HEK293 (cell line): ENCODE results near the gene CPTP.
A peak's percentile ranks its signal among the peaks of the same experiment; 100 is the strongest.

ENCODE experiments used
- CTCF ChIA-PET: fragments of 350-600 bp; formaldehyde crosslinking; extraction: SDS; loops from one replicate; lab custom pipeline; 2021; ENCODE audit warnings: antibody characterized with exemption; lab: Yijun Ruan, JAX
- POLR2A ChIA-PET: fragments of 300-600 bp; formaldehyde crosslinking; extraction: SDS; loops from one replicate; lab custom pipeline; 2020; ENCODE audit warnings: antibody characterized with exemption, inconsistent platforms; lab: Yijun Ruan, JAX
- H3K27ac ChIP-seq: fragments of 200-500 bp; sonication (Bioruptor generic); 2 replicates; pipeline ENCODE4 v1.5.1; 2014; ENCODE audit warnings: low read depth, low read length, control low read depth, inconsistent platforms; ENCODE audit errors: extremely low read depth
- H3K36me3 ChIP-seq, 2 experiments: fragments of 200-500 bp in 1 of 2; sonication (Bioruptor generic) in 1 of 2; 1 replicate in 1 of 2; 2 replicates in 1 of 2; pipeline ENCODE4 v1.5.1; 2014 to 2017; ENCODE audit warnings: inconsistent platforms in 2 of 2, low read length in 2 of 2; ENCODE audit not compliant: control insufficient read depth in 2 of 2, insufficient read depth in 1 of 2
- H3K4me1 ChIP-seq: fragments of 200-500 bp; sonication (Bioruptor generic); 2 replicates; pipeline ENCODE4 v1.5.1; 2014; ENCODE audit warnings: mild to moderate bottlenecking, low read length, inconsistent platforms; ENCODE audit not compliant: control insufficient read depth, insufficient read depth
- H3K4me3 ChIP-seq: 2 replicates; pipeline ENCODE4 v1.5.1; 2011; ENCODE audit warnings: low read depth, mild to moderate bottlenecking, control low read depth, low read length, moderate library complexity
- H3K9me3 ChIP-seq: fragments of 200-500 bp; sonication (Bioruptor generic); 2 replicates; pipeline ENCODE4 v1.5.1; 2014; ENCODE audit warnings: low read depth, low read length, inconsistent platforms; ENCODE audit not compliant: control insufficient read depth, insufficient read depth
- BCL11B ChIP-seq: fragments of 450-650 bp; formaldehyde crosslinking; IDR thresholded peaks from 2 replicates; pipeline ENCODE4 v1.5.1; 2016; ENCODE audit warnings: low read depth, missing biosample characterization, missing genetic modification characterization
- HOXA7 ChIP-seq: sonication (generic); formaldehyde crosslinking; IDR thresholded peaks from 2 replicates; pipeline ENCODE4 v1.8.1; 2022; ENCODE audit warnings: missing genetic modification reagents, borderline replicate concordance
- KLF1 ChIP-seq: fragments of 450-650 bp; formaldehyde crosslinking; IDR thresholded peaks from 2 replicates; pipeline ENCODE4 v1.5.1; 2016; ENCODE audit warnings: missing biosample characterization, missing genetic modification characterization
- KLF16 ChIP-seq: fragments of 450-650 bp; formaldehyde crosslinking; IDR thresholded peaks from 2 replicates; pipeline ENCODE4 v1.5.1; 2017; ENCODE audit warnings: missing biosample characterization, missing genetic modification characterization
- KLF8 ChIP-seq: fragments of 450-650 bp; formaldehyde crosslinking; IDR thresholded peaks from 2 replicates; pipeline ENCODE4 v1.5.1; 2016; ENCODE audit warnings: missing biosample characterization, missing genetic modification characterization
- SP2 ChIP-seq: fragments of 450-650 bp; formaldehyde crosslinking; IDR thresholded peaks from 2 replicates; pipeline ENCODE4 v1.5.1; 2016; ENCODE audit warnings: missing biosample characterization, missing genetic modification characterization
- YY2 ChIP-seq: fragments of 450-650 bp; formaldehyde crosslinking; IDR thresholded peaks from 2 replicates; pipeline ENCODE4 v1.5.1; 2016; ENCODE audit warnings: missing biosample characterization, missing genetic modification characterization
- ZBTB7A ChIP-seq: fragments of 450-650 bp; formaldehyde crosslinking; IDR thresholded peaks from 2 replicates; pipeline ENCODE4 v1.5.1; 2016; ENCODE audit warnings: low read depth, missing biosample characterization, missing genetic modification characterization
- ZBTB8A ChIP-seq: fragments of 450-650 bp; formaldehyde crosslinking; IDR thresholded peaks from 2 replicates; pipeline ENCODE4 v1.5.1; 2016; ENCODE audit warnings: missing biosample characterization, missing genetic modification characterization
- ZEB2 ChIP-seq: fragments of 450-650 bp; formaldehyde crosslinking; IDR thresholded peaks from 2 replicates; pipeline ENCODE4 v1.5.1; 2016; ENCODE audit warnings: missing biosample characterization, missing genetic modification characterization
- ZNF18 ChIP-seq: fragments of 450-650 bp; formaldehyde crosslinking; IDR thresholded peaks from 2 replicates; pipeline ENCODE4 v1.5.1; 2016; ENCODE audit warnings: missing biosample characterization, missing genetic modification characterization
- ZNF354C ChIP-seq: fragments of 450-650 bp; formaldehyde crosslinking; IDR thresholded peaks from 2 replicates; pipeline ENCODE4 v1.5.1; 2016; ENCODE audit warnings: missing biosample characterization, missing genetic modification characterization, low read depth, borderline replicate concordance
- ZNF449 ChIP-seq: fragments of 450-650 bp; formaldehyde crosslinking; IDR thresholded peaks from 2 replicates; pipeline ENCODE4 v1.5.1; 2017; ENCODE audit warnings: missing biosample characterization, mild to moderate bottlenecking, missing genetic modification characterization, moderate library complexity
- ZNF48 ChIP-seq: fragments of 450-650 bp; formaldehyde crosslinking; IDR thresholded peaks from 2 replicates; pipeline ENCODE4 v1.5.1; 2016; ENCODE audit warnings: missing biosample characterization, missing genetic modification characterization
- ZNF514 ChIP-seq: fragments of 450-650 bp; formaldehyde crosslinking; IDR thresholded peaks from 2 replicates; pipeline ENCODE4 v1.5.1; 2016; ENCODE audit warnings: missing biosample characterization, missing genetic modification characterization
- ZNF530 ChIP-seq: fragments of 450-650 bp; formaldehyde crosslinking; IDR thresholded peaks from 2 replicates; pipeline ENCODE4 v1.5.1; 2016; ENCODE audit warnings: low read depth, missing biosample characterization, missing genetic modification characterization
- ZNF670 ChIP-seq: fragments of 450-650 bp; formaldehyde crosslinking; IDR thresholded peaks from 2 replicates; pipeline ENCODE4 v1.5.1; 2016; ENCODE audit warnings: missing biosample characterization, missing genetic modification characterization, low read depth
- ZNF843 ChIP-seq: fragments of 450-650 bp; formaldehyde crosslinking; IDR thresholded peaks from 2 replicates; pipeline ENCODE4 v1.5.1; 2016; ENCODE audit warnings: missing biosample characterization, missing genetic modification characterization
- ZSCAN4 ChIP-seq: fragments of 450-650 bp; formaldehyde crosslinking; IDR thresholded peaks from 2 replicates; pipeline ENCODE4 v1.5.1; 2017; ENCODE audit warnings: missing biosample characterization, missing genetic modification characterization
- TF ChIP-seq, protein P1 (sequence below): fragments of 450-650 bp; formaldehyde crosslinking; IDR thresholded peaks from 2 replicates; pipeline ENCODE4; 2016; ENCODE audit warnings: missing biosample characterization, missing genetic modification characterization
- TF ChIP-seq, protein P2 (sequence below): fragments of 450-650 bp; formaldehyde crosslinking; optimal IDR thresholded peaks from 2 replicates; pipeline ENCODE3; 2016; ENCODE audit warnings: missing biosample characterization, mild to moderate bottlenecking, missing genetic modification characterization
- TF ChIP-seq, protein P3 (sequence below): fragments of 450-650 bp; formaldehyde crosslinking; IDR thresholded peaks from 2 replicates; pipeline ENCODE4 v1.5.1; 2016; ENCODE audit warnings: missing biosample characterization, missing genetic modification characterization

CPTP gene

GRCh38 chr1:1338278-1338677 is 13.7 kb downstream of the CPTP start:
- ChIA-PET CTCF (interaction anchor here (0.6 kb wide), 1 partner anchor 276 kb away, joined by 3 read pairs; no protein-coding TSS in a partner anchor), POLR2A (interaction anchor here (0.9 to 1.5 kb wide), 2 partner anchors 13 to 20 kb away, joined by 3 to 6 read pairs; no protein-coding TSS in a partner anchor)
- Histone ChIP-seq H3K9me3 (no peaks in the 10 kb centered on the region), H3K36me3 (peaks cover 0 to 86% of the 10 kb centered on the region in 2 experiments; a peak in 2 of 3 replicates), H3K4me3 (no peak overlapping the region), H3K27ac (no peak overlapping the region), H3K4me1 (no peaks in the 10 kb centered on the region)
- no peak for TF ChIP-seq ZNF354C
- 0 out of 2 replicates have a peak, but pooled peaks have one; percentile 30 for TF ChIP-seq BCL11B (tag by site-specific recombination)

DNA sequence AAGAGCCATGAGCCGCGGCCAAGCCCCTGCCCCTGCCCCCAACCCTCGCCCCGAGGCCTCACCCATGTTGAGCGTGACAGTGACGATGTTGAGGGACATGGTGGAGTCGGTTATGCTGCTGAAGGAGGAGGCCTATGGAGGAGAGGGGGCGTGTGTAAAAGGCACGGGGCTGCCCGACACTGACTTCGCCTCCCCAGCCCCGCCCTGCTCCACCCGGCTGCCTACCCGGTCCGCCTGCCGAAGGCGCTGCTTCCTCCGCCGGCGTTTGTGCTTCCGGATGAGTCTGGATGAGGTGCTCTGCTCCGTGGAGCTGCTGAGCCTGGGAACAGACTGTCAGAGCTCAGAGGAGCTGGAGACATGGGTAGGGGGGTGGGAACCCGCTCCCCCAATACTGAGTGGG is 15.6 kb downstream of the CPTP start:
- Histone ChIP-seq H3K4me1 (no peaks in the 10 kb centered on the region; the same call in 1 of the 2 replicates), H3K9me3 (no peaks in the 10 kb centered on the region), H3K36me3 (peaks cover 0 to 79% of the 10 kb centered on the region in 2 experiments; a peak in 2 of 3 replicates), H3K27ac (no peak overlapping the region), H3K4me3 (no peak overlapping the region)
- ChIA-PET POLR2A (no interaction called here), CTCF (no interaction called here)
- TF ChIP-seq KLF1 (peak; percentile 75), ZNF670 (tag by site-specific recombination) (no peak), KLF8 (tag by site-specific recombination) (0 out of 2 replicates have a peak, but pooled peaks have one; percentile 34), SP2 (tag by site-specific recombination) (0 out of 2 replicates have a peak, but pooled peaks have one; percentile 12)

DNA sequence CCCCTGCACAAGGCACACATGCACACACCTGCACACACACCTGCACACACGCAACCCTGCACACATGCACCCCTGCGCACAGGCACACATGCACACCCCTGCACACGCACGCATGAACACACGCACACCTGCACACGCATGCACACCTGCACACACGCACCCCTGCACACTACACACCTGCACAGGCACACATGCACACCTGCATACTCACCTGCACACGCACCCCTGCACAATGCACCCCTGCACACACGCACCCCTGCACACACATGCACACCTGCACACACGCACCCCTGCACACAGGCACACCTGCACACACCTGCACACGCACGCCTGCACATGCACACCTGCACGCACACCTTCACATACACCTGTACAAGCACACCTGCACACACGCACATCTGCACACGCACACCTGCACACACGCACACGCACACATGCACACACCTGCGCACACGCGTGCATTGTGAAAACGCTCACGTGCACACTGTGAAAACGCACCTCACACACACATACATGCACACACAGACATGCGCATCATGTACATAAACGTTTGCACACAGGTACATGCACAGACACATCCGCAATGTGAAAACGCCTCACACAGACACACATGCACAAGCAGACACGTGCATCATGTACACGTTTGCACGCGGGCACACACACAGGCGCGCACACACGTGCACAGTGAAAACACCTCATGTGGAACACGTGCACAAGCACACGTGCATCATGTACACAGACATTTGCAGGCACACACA is 16.4 kb downstream of the CPTP start:
- TF ChIP-seq YY2 (tag by site-specific recombination) = no peak
- TF ChIP-seq, protein P1, sequence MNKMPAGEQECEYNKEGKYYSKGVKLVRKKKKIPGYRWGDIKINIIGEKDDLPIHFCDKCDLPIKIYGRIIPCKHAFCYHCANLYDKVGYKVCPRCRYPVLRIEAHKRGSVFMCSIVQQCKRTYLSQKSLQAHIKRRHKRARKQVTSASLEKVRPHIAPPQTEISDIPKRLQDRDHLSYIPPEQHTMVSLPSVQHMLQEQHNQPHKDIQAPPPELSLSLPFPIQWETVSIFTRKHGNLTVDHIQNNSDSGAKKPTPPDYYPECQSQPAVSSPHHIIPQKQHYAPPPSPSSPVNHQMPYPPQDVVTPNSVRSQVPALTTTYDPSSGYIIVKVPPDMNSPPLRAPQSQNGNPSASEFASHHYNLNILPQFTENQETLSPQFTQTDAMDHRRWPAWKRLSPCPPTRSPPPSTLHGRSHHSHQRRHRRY (tag by site-specific recombination) = no peak
- no peak for TF ChIP-seq ZBTB8A (tag by site-specific recombination)
- TF ChIP-seq, protein P2, sequence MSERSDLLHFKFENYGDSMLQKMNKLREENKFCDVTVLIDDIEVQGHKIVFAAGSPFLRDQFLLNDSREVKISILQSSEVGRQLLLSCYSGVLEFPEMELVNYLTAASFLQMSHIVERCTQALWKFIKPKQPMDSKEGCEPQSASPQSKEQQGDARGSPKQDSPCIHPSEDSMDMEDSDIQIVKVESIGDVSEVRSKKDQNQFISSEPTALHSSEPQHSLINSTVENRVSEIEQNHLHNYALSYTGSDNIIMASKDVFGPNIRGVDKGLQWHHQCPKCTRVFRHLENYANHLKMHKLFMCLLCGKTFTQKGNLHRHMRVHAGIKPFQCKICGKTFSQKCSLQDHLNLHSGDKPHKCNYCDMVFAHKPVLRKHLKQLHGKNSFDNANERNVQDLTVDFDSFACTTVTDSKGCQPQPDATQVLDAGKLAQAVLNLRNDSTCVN (tag by site-specific recombination) = peak; percentile 17
- TF ChIP-seq KLF16 (tag by site-specific recombination) = no peak
- TF ChIP-seq ZBTB7A = no peak
- no peak for TF ChIP-seq ZNF48 (tag by site-specific recombination)
- peak; percentile 93 for TF ChIP-seq ZNF18 (tag by site-specific recombination)
- TF ChIP-seq, protein P3, sequence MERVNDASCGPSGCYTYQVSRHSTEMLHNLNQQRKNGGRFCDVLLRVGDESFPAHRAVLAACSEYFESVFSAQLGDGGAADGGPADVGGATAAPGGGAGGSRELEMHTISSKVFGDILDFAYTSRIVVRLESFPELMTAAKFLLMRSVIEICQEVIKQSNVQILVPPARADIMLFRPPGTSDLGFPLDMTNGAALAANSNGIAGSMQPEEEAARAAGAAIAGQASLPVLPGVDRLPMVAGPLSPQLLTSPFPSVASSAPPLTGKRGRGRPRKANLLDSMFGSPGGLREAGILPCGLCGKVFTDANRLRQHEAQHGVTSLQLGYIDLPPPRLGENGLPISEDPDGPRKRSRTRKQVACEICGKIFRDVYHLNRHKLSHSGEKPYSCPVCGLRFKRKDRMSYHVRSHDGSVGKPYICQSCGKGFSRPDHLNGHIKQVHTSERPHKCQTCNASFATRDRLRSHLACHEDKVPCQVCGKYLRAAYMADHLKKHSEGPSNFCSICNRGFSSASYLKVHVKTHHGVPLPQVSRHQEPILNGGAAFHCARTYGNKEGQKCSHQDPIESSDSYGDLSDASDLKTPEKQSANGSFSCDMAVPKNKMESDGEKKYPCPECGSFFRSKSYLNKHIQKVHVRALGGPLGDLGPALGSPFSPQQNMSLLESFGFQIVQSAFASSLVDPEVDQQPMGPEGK (tag by site-specific recombination) = no peak
- TF ChIP-seq ZSCAN4 (tag by site-specific recombination) = peak; percentile 77
- peak; percentile 99 for TF ChIP-seq ZEB2 (tag by site-specific recombination)
- TF ChIP-seq ZNF530 = no peak
- TF ChIP-seq ZNF514 (tag by site-specific recombination) = no peak
- TF ChIP-seq ZNF843 (tag by site-specific recombination) = no peak
- no peak for TF ChIP-seq HOXA7 (CRISPR knock-in tag)
- no peak for TF ChIP-seq ZNF449 (tag by site-specific recombination)
- Histone ChIP-seq H3K4me1 (no peaks in the 10 kb centered on the region; the same call in 1 of the 2 replicates), H3K27ac (no peak overlapping the region), H3K9me3 (no peaks in the 10 kb centered on the region), H3K4me3 (no peak overlapping the region), H3K36me3 (peaks cover 0 to 73% of the 10 kb centered on the region in 2 experiments; a peak in 2 of 3 replicates)
- POLR2A ChIA-PET = no interaction called here
- CTCF ChIA-PET = no interaction called here
